Measurements from ENCODE around the gene CCDC74B. TPM values are rescaled to one million over a fixed set of nuclear protein-coding genes. Genes with fewer than 3 reads are reported as not detected.
"Not testable (repeated sequence)": the region's sequence is repeated elsewhere in the genome, so short reads cannot be mapped to it uniquely, and the experiment has no call there.

CCDC74B gene
- total and polyA plus RNA-seq, 4 donors: 0.09 to 0.17 (median 0.09) TPM; not detected in 1

DNA sequence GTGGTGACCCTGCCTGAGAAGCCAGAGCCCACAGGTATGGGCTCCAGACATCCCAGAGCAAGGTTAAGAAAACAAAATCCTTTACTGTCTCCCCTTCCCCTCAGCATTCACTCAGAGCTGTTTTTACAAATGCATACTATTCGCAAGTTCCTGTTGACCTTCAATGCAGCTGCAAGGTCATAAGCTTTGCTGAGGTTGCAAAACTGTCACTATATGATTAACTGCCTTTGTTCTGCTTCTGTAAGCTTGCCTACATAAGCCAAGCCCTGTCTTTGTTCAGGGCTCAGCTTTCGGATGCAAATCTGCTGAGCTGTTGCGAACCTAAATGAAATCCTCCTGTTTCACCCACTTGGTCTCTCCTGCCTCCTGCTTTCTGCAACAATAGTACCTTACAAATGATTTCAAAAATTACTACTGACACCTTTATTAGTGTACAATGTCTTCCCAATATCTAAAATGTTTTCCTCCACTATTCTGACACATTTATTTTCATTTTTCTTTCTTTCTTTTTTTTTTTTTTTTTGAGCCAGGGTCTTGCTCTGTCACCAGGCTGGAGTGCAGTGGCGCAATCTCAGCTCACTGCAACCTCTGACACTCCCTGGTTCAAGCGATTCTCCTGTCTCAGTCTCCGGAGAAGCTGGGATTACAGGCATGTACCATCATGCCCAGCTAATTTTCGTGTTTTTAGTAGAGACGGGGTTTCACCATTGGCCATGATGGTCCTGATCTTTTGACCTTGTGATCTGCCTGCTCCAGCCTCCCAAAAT, 42.1 kb downstream of the CCDC74B start:
- not testable (repeated sequence) for DNase-seq (ENCODE audit: low spot score); H3K4me3 ChIP-seq (ENCODE audit: low read depth in 1 of 3, low read length in 3 of 3); H3K36me3 ChIP-seq (ENCODE audit: control insufficient read depth in 4 of 4, insufficient read depth in 3 of 4, low read depth in 1 of 4, low read length in 3 of 4)

More for the DNA sequence above, 42.1 kb downstream of the CCDC74B start:
- H3K9me3 ChIP-seq (ENCODE audit: control insufficient read depth in 4 of 4, low read length in 3 of 4); H3K4me1 ChIP-seq (ENCODE audit: control insufficient read depth in 4 of 4, insufficient read depth in 4 of 4, low read length in 3 of 4); H3K9ac ChIP-seq (ENCODE audit: low read depth in 1 of 2, low read length in 2 of 2); H3K27me3 ChIP-seq (ENCODE audit: control insufficient read depth in 4 of 4, insufficient read depth in 4 of 4, low read length in 3 of 4); H3K27ac ChIP-seq (ENCODE audit: low read depth in 1 of 2, low read length in 2 of 2): not testable (repeated sequence)
- WGBS: 56% methylated on average over 6 of the region's 8 CpGs

Small RNA genes lying within 50 kb of the gene (small RNA-seq; reads per million reads assigned to genes)
- not detected for gene RNU6-1049P

Other genes with a start within 250 kb of the CCDC74B start
- gene RAB6C, start 165.4 kb downstream of the CCDC74B start, total RNA-seq: under 1 TPM in 1 of 2 donors, not detected in 1; 0.08 TPM
- gene RAB6C, start 165.4 kb downstream of the CCDC74B start, polyA plus RNA-seq: under 1 TPM in 1 of 2 donors, not detected in 1; 0.02 TPM
- not detected for gene POTEF, start 15.9 kb downstream of the CCDC74B start, total RNA-seq
- not detected for gene POTEF, start 15.9 kb downstream of the CCDC74B start, polyA plus RNA-seq
- gene SMPD4, start 36.5 kb upstream of the CCDC74B start, total RNA-seq: 10 to 100 TPM; 17.2 to 22.3 TPM
- gene SMPD4, start 36.5 kb upstream of the CCDC74B start, polyA plus RNA-seq: 10 to 100 TPM in 1 of 2 donors, 1 to 10 TPM in 1; 9.9 to 18.2 TPM
- gene MZT2B, start 37.1 kb upstream of the CCDC74B start, total RNA-seq: 10 to 100 TPM; 32.0 to 98.2 TPM
- 100 to 1,000 TPM; 142 to 143 TPM for gene MZT2B, start 37.1 kb upstream of the CCDC74B start, polyA plus RNA-seq
- not detected for gene TUBA3E, start 53.3 kb upstream of the CCDC74B start, total RNA-seq
- gene TUBA3E, start 53.3 kb upstream of the CCDC74B start, polyA plus RNA-seq: under 1 TPM; 0.05 to 0.31 TPM
- gene IMP4, start 197.8 kb upstream of the CCDC74B start, total RNA-seq: 10 to 100 TPM; 31.7 to 60.7 TPM
- 10 to 100 TPM; 61.8 to 95.5 TPM for gene IMP4, start 197.8 kb upstream of the CCDC74B start, polyA plus RNA-seq
- gene PTPN18, start 210.9 kb upstream of the CCDC74B start, total RNA-seq: 10 to 100 TPM; 14.0 to 28.6 TPM
- 10 to 100 TPM; 16.1 to 17.2 TPM for gene PTPN18, start 210.9 kb upstream of the CCDC74B start, polyA plus RNA-seq